ENCODE results near the gene ENTPD8. TPM values are rescaled to one million over a fixed set of nuclear protein-coding genes. Genes with fewer than 3 reads are reported as not detected.

Gene ENTPD8
- total and polyA plus RNA-seq, 2 of the 13 experiments (the other 11 are each of a cell fraction or from before 2014, with no cell fraction given), result 0.26 to 0.44 TPM

DNA sequence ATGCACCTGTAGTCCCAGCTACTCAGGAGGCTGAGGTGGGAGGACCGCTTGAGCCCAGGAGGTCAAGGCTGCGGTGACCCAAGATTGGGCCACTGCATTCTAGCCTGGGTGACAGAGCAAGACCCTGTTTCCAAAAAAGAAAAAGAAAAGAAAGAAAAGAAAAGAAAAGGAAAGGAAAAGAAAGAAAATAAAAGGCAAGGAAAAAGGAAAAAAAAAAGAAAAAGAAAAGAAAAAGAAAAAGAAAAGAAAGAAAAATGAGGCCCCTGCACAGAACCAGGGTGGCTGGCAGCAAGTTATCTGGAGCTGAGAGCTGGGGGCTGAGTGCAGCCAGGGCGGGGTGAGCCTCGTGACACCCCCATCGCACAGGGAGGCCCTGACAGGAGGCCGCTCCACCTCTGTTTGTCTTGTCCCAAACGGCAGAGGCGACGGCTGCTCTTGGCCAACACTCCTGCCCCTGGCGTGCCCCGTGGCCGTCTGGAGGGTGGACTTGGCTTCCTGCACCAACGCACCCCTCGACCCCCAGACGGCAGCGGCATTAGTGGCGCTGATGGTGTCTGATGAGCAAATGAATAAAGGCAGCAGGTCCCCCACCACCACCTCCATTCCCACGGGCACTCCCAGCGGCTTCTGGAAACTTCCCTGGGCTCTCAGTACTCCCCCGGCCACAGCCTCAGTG is 34.9 kb downstream of the ENTPD8 start (continued):
- TF ChIP-seq, protein P1, sequence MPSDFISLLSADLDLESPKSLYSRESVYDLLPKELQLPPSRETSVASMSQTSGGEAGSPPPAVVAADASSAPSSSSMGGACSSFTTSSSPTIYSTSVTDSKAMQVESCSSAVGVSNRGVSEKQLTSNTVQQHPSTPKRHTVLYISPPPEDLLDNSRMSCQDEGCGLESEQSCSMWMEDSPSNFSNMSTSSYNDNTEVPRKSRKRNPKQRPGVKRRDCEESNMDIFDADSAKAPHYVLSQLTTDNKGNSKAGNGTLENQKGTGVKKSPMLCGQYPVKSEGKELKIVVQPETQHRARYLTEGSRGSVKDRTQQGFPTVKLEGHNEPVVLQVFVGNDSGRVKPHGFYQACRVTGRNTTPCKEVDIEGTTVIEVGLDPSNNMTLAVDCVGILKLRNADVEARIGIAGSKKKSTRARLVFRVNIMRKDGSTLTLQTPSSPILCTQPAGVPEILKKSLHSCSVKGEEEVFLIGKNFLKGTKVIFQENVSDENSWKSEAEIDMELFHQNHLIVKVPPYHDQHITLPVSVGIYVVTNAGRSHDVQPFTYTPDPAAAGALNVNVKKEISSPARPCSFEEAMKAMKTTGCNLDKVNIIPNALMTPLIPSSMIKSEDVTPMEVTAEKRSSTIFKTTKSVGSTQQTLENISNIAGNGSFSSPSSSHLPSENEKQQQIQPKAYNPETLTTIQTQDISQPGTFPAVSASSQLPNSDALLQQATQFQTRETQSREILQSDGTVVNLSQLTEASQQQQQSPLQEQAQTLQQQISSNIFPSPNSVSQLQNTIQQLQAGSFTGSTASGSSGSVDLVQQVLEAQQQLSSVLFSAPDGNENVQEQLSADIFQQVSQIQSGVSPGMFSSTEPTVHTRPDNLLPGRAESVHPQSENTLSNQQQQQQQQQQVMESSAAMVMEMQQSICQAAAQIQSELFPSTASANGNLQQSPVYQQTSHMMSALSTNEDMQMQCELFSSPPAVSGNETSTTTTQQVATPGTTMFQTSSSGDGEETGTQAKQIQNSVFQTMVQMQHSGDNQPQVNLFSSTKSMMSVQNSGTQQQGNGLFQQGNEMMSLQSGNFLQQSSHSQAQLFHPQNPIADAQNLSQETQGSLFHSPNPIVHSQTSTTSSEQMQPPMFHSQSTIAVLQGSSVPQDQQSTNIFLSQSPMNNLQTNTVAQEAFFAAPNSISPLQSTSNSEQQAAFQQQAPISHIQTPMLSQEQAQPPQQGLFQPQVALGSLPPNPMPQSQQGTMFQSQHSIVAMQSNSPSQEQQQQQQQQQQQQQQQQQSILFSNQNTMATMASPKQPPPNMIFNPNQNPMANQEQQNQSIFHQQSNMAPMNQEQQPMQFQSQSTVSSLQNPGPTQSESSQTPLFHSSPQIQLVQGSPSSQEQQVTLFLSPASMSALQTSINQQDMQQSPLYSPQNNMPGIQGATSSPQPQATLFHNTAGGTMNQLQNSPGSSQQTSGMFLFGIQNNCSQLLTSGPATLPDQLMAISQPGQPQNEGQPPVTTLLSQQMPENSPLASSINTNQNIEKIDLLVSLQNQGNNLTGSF (CRISPR knock-in tag; IDR thresholded peaks at IDR 0.05), result no peak
- TF ChIP-seq MTA1 (CRISPR knock-in tag; IDR thresholded peaks at IDR 0.05; ENCODE audit: borderline replicate concordance) (peak; percentile 7; the same call in 1 of the 2 replicates), ZSCAN31 (CRISPR knock-in tag; IDR thresholded peaks at IDR 0.05; ENCODE audit: low read depth) (no peak), BCL6 (CRISPR knock-in tag; IDR thresholded peaks at IDR 0.05) (no peak), KDM6A (CRISPR knock-in tag; IDR thresholded peaks at IDR 0.05; ENCODE audit: low read depth) (no peak), ZNF317 (CRISPR knock-in tag; IDR thresholded peaks at IDR 0.05) (no peak), THAP11 (CRISPR knock-in tag; IDR thresholded peaks at IDR 0.05) (no peak), ZEB1 (IDR thresholded peaks at IDR 0.05; ENCODE audit: insufficient replicate concordance, low read depth) (no peak), SALL1 (CRISPR knock-in tag; IDR thresholded peaks at IDR 0.05) (no peak), ZNF530 (CRISPR knock-in tag; IDR thresholded peaks at IDR 0.05; ENCODE audit: low read depth) (no peak), TMF1 (CRISPR knock-in tag; IDR thresholded peaks at IDR 0.05; ENCODE audit: low read depth) (no peak), NFYB (CRISPR knock-in tag; IDR thresholded peaks at IDR 0.05) (no peak), ZBTB7B (CRISPR knock-in tag; IDR thresholded peaks at IDR 0.05) (no peak), ZNF563 (CRISPR knock-in tag; IDR thresholded peaks at IDR 0.05) (no peak), KDM2A (CRISPR knock-in tag; IDR thresholded peaks at IDR 0.05; ENCODE audit: borderline replicate concordance, low read depth) (no peak), FOXM1 (CRISPR knock-in tag; IDR thresholded peaks at IDR 0.05) (no peak), ZNF891 (CRISPR knock-in tag; IDR thresholded peaks at IDR 0.05) (no peak)
- TF ChIP-seq, protein P2, sequence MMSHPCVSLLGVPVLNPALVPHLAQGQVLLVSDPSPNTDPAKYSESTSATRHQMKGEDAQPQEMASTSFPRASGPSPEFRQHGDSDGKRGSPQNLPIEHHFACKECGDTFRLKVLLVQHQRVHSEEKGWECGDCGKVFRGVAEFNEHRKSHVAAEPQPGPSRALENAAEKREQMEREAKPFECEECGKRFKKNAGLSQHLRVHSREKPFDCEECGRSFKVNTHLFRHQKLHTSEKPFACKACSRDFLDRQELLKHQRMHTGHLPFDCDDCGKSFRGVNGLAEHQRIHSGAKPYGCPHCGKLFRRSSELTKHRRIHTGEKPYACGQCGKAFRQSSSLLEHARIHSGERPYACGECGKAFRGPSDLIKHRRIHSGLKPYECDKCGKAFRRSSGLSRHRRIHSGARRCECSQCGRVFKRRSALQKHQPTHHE (CRISPR knock-in tag; IDR thresholded peaks at IDR 0.05; ENCODE audit: borderline replicate concordance), result no peak
- TF ChIP-seq, protein P3, sequence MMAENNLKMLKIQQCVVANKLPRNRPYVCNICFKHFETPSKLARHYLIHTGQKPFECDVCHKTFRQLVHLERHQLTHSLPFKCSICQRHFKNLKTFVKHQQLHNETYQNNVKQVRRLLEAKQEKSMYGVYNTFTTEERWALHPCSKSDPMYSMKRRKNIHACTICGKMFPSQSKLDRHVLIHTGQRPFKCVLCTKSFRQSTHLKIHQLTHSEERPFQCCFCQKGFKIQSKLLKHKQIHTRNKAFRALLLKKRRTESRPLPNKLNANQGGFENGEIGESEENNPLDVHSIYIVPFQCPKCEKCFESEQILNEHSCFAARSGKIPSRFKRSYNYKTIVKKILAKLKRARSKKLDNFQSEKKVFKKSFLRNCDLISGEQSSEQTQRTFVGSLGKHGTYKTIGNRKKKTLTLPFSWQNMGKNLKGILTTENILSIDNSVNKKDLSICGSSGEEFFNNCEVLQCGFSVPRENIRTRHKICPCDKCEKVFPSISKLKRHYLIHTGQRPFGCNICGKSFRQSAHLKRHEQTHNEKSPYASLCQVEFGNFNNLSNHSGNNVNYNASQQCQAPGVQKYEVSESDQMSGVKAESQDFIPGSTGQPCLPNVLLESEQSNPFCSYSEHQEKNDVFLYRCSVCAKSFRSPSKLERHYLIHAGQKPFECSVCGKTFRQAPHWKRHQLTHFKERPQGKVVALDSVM (CRISPR knock-in tag; IDR thresholded peaks at IDR 0.05), result peak; percentile 30; the same call in 1 of the 2 replicates
- TF ChIP-seq, protein P4, sequence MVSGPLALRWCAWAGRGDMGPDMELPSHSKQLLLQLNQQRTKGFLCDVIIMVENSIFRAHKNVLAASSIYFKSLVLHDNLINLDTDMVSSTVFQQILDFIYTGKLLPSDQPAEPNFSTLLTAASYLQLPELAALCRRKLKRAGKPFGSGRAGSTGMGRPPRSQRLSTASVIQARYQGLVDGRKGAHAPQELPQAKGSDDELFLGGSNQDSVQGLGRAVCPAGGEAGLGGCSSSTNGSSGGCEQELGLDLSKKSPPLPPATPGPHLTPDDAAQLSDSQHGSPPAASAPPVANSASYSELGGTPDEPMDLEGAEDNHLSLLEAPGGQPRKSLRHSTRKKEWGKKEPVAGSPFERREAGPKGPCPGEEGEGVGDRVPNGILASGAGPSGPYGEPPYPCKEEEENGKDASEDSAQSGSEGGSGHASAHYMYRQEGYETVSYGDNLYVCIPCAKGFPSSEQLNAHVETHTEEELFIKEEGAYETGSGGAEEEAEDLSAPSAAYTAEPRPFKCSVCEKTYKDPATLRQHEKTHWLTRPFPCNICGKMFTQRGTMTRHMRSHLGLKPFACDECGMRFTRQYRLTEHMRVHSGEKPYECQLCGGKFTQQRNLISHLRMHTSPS (CRISPR knock-in tag; IDR thresholded peaks at IDR 0.05; ENCODE audit: low read depth), result no peak
